CMK (cell line): Measurements from ENCODE around the gene PCCA.
A peak's percentile ranks its signal among the peaks of the same experiment; 100 is the strongest.
"Not testable (repeated sequence)": the region's sequence is repeated elsewhere in the genome, so short reads cannot be mapped to it uniquely, and the experiment has no call there.

ENCODE experiments used
- DNase-seq: peaks from one replicate; pipeline ENCODE4 v3.0.0-alpha.2; 2010; ENCODE audit warnings: low read depth

Gene PCCA

GRCh38 chr13:100510208-100510957 is 421.5 kb downstream of the PCCA start:
- DNase-seq, result no peak

- no peak for DNase-seq
Measured at GRCh38 chr13:100511466-100511865, 422.6 kb downstream of the PCCA start.

- no peak for DNase-seq
Measured at GRCh38 chr13:100512422-100512821, 423.5 kb downstream of the PCCA start.

- DNase-seq, result no peak
Measured at GRCh38 chr13:100513171-100513570, 424.3 kb downstream of the PCCA start.

- DNase-seq, result no peak
Measured at GRCh38 chr13:100513987-100514670, 425.2 kb downstream of the PCCA start.

GRCh38 chr13:100514788-100515409 is 426.0 kb downstream of the PCCA start:
- DNase-seq, result peak; percentile 59

GRCh38 chr13:100515410-100515800 is 426.5 kb downstream of the PCCA start:
- DNase-seq, result no peak

GRCh38 chr13:100517135-100517534 is 428.2 kb downstream of the PCCA start:
- DNase-seq, result no peak

GRCh38 chr13:100517728-100518127 is 428.8 kb downstream of the PCCA start:
- DNase-seq, result no peak

- DNase-seq, result no peak
Measured at GRCh38 chr13:100518394-100519062, 429.6 kb downstream of the PCCA start.

- DNase-seq, result no peak
Measured at GRCh38 chr13:100519626-100520025, 430.7 kb downstream of the PCCA start.

- no peak for DNase-seq
Measured at GRCh38 chr13:100520936-100521850, 432.3 kb downstream of the PCCA start.

- DNase-seq, result no peak
Measured at GRCh38 chr13:100521851-100522617, 433.1 kb downstream of the PCCA start.

GRCh38 chr13:100522618-100523309 is 433.9 kb downstream of the PCCA start:
- no peak for DNase-seq

- no peak for DNase-seq
Measured at GRCh38 chr13:100523411-100523810, 434.5 kb downstream of the PCCA start.

- no peak for DNase-seq
Measured at GRCh38 chr13:100523981-100524386, 435.1 kb downstream of the PCCA start.

GRCh38 chr13:100524688-100525087 is 435.8 kb downstream of the PCCA start:
- not testable (repeated sequence) for DNase-seq

GRCh38 chr13:100525453-100526317 is 436.8 kb downstream of the PCCA start:
- no peak for DNase-seq
